ENCODE data around the gene UBXN7. TPM values are rescaled to one million over a fixed set of nuclear protein-coding genes. Genes with fewer than 3 reads are reported as not detected.
"Not testable (repeated sequence)": the region's sequence is repeated elsewhere in the genome, so short reads cannot be mapped to it uniquely, and the experiment has no call there.

UBXN7 gene
- total RNA-seq, 1 experiment from 2014 or later: 46.1 TPM

DNA sequence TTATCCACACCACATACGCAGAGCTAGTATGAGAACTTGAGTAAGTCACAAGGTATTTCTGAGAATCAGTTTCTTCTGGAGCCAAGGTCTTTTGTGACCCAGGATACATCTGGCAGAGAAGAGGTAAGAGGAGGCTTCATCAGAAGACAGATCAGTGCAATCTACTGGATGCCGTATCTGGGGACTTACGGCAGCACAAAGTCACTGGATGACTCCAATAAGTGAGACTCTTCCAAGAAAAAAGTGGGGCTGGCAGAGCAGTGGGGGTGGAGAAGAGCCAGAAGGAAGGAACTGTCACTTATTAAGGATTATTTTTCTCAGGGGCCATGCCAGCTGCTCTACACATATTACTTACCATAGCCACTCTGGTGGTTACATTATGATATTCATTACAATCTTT is 31.6 kb upstream of the UBXN7 start:
- H3K4me3 Mint-ChIP-seq (ENCODE audit: low read depth, unreplicated experiment): no peak overlapping the region
- no peaks in the 10 kb centered on the region for H3K9me3 Mint-ChIP-seq (ENCODE audit: low read depth, unreplicated experiment)
- CTCF ChIA-PET: interaction anchor here (0.6 kb wide), 1 partner anchor 184 kb away, joined by 3 read pairs; no protein-coding TSS in a partner anchor
- intact Hi-C loops (cut with micrococcal nuclease; ENCODE audit: unreplicated experiment): no loop called here
- BruUV-seq (replicated peaks): no TSS peak
- H3K4me1 Mint-ChIP-seq (ENCODE audit: low read depth, unreplicated experiment): no peaks in the 10 kb centered on the region
- H3K36me3 Mint-ChIP-seq (ENCODE audit: insufficient read depth, unreplicated experiment): peaks cover 19% of the 10 kb centered on the region
- DNase-seq: no peak
- no peaks in the 10 kb centered on the region for H3K27me3 Mint-ChIP-seq (ENCODE audit: unreplicated experiment)
- no peak overlapping the region for H3K27ac Mint-ChIP-seq (ENCODE audit: unreplicated experiment)
- TF ChIP-seq, protein P1, sequence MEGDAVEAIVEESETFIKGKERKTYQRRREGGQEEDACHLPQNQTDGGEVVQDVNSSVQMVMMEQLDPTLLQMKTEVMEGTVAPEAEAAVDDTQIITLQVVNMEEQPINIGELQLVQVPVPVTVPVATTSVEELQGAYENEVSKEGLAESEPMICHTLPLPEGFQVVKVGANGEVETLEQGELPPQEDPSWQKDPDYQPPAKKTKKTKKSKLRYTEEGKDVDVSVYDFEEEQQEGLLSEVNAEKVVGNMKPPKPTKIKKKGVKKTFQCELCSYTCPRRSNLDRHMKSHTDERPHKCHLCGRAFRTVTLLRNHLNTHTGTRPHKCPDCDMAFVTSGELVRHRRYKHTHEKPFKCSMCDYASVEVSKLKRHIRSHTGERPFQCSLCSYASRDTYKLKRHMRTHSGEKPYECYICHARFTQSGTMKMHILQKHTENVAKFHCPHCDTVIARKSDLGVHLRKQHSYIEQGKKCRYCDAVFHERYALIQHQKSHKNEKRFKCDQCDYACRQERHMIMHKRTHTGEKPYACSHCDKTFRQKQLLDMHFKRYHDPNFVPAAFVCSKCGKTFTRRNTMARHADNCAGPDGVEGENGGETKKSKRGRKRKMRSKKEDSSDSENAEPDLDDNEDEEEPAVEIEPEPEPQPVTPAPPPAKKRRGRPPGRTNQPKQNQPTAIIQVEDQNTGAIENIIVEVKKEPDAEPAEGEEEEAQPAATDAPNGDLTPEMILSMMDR (IDR thresholded peaks at IDR 0.05; ENCODE audit: unreplicated experiment): no peak

DNA sequence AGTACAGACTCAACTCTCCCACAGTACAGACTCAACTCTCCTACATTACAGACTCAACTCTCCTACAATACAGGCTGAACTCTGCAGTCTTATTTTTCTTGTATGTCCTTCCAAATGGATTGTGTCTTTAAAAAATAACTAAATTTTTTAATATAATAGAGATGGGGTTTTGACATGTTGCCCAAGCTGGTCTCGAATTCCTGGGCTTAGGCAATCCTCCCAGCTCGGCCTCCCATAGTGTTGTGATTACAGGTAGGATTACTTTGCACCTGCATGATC is 31.2 kb upstream of the UBXN7 start:
- TF ChIP-seq, protein P1 (IDR thresholded peaks at IDR 0.05; ENCODE audit: unreplicated experiment): no peak
- no peak for DNase-seq
- peaks cover 19% of the 10 kb centered on the region for H3K36me3 Mint-ChIP-seq (ENCODE audit: insufficient read depth, unreplicated experiment)
- H3K27ac Mint-ChIP-seq (ENCODE audit: unreplicated experiment): no peak overlapping the region
- intact Hi-C loops (cut with micrococcal nuclease; ENCODE audit: unreplicated experiment): no loop called here
- H3K4me3 Mint-ChIP-seq (ENCODE audit: low read depth, unreplicated experiment): no peak overlapping the region
- no peaks in the 10 kb centered on the region for H3K4me1 Mint-ChIP-seq (ENCODE audit: low read depth, unreplicated experiment)
- BruUV-seq (replicated peaks): no TSS peak
- H3K27me3 Mint-ChIP-seq (ENCODE audit: unreplicated experiment): no peaks in the 10 kb centered on the region
- CTCF ChIA-PET: no interaction called here
- no peaks in the 10 kb centered on the region for H3K9me3 Mint-ChIP-seq (ENCODE audit: low read depth, unreplicated experiment)

DNA sequence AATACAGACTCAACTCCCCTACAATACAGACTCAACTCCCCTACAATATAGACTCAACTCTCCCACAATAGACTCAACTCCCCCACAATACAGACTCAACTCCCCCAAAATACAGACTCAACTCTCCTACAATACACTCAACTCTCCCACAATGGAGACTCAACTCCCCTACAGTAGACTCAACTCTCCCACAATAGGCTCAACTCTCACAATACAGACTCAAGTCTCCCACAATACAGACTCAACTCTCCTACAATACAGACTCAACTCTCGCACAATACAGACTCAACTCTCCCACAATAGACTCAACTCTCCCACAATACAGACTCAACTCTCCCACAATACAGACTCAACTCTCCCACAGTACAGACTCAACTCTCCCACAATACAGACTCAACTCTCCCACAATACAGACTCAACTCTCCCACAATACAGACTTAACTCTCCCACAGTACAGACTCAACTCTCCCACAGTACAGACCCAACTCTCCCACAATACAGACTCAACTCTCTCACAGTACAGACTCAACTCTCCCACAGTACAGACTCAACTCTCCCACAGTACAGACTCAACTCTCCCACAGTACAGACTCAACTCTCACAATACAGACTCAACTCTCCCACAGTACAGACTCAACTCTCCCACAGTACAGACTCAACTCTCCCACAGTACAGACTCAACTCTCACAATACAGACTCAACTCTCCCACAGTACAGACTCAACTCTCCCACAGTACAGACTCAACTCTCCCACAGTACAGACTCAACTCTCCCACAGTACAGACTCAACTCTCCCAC is 30.7 kb upstream of the UBXN7 start:
- H3K9me3 Mint-ChIP-seq (ENCODE audit: low read depth, unreplicated experiment); CTCF ChIA-PET; BruUV-seq (replicated peaks); H3K27me3 Mint-ChIP-seq (ENCODE audit: unreplicated experiment); intact Hi-C loops (cut with micrococcal nuclease; ENCODE audit: unreplicated experiment); DNase-seq; H3K4me1 Mint-ChIP-seq (ENCODE audit: low read depth, unreplicated experiment); H3K4me3 Mint-ChIP-seq (ENCODE audit: low read depth, unreplicated experiment); H3K27ac Mint-ChIP-seq (ENCODE audit: unreplicated experiment): not testable (repeated sequence)
- peaks cover 14% of the 10 kb centered on the region for H3K36me3 Mint-ChIP-seq (ENCODE audit: insufficient read depth, unreplicated experiment)

DNA sequence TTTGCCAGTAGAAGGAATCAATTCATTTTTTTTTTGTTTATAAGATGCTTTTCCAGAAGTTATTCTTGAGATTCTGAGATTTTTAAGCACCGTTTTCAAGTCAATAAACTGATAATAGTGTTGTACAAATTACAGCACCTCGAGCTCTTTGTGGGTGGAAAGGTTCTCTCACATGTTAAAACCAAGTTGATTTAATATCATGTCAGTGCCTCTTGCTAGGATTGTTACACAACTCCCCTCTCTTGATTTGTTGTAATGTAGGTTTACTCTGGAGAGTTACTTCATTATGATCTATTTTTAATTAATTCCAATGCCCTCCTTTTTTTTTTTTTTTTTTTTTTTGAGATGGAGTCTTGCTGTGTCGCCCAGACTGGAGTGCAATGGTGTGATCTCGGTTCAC is 25.8 kb upstream of the UBXN7 start:
- H3K9me3 Mint-ChIP-seq (ENCODE audit: low read depth, unreplicated experiment): no peaks in the 10 kb centered on the region
- H3K4me3 Mint-ChIP-seq (ENCODE audit: low read depth, unreplicated experiment): no peak overlapping the region
- BruUV-seq (replicated peaks): no TSS peak
- no peak overlapping the region for H3K27ac Mint-ChIP-seq (ENCODE audit: unreplicated experiment)
- intact Hi-C loops (cut with micrococcal nuclease; ENCODE audit: unreplicated experiment): no loop called here
- H3K27me3 Mint-ChIP-seq (ENCODE audit: unreplicated experiment): no peaks in the 10 kb centered on the region
- no peaks in the 10 kb centered on the region for H3K36me3 Mint-ChIP-seq (ENCODE audit: insufficient read depth, unreplicated experiment)
- TF ChIP-seq, protein P1 (IDR thresholded peaks at IDR 0.05; ENCODE audit: unreplicated experiment): no peak
- CTCF ChIA-PET: interaction anchor here (0.7 kb wide), 1 partner anchor 685 kb away, joined by 5 read pairs; no protein-coding TSS in a partner anchor
- H3K4me1 Mint-ChIP-seq (ENCODE audit: low read depth, unreplicated experiment): no peaks in the 10 kb centered on the region
- DNase-seq: no peak

DNA sequence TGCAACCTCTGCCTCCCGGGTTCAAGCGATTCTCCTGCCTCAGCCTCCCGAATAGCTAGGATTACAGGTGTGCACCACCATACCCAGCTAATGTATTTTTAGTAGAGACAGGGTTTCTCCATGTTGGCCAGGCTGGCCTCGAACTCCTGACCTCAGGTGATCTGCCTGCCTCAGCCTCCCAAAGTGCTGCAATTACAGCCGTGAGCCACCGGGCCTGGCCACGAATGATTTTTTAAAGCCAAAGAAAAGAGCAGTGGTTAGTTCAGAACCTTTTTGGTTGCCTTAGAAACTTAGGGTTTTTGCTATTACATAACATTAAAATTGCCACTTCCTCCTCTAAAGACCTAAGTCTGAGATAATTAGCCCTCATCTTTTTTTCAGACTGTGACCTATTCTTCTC is 25.2 kb upstream of the UBXN7 start:
- H3K27me3 Mint-ChIP-seq (ENCODE audit: unreplicated experiment); H3K9me3 Mint-ChIP-seq (ENCODE audit: low read depth, unreplicated experiment); H3K36me3 Mint-ChIP-seq (ENCODE audit: insufficient read depth, unreplicated experiment); H3K4me3 Mint-ChIP-seq (ENCODE audit: low read depth, unreplicated experiment); intact Hi-C loops (cut with micrococcal nuclease; ENCODE audit: unreplicated experiment); DNase-seq; H3K4me1 Mint-ChIP-seq (ENCODE audit: low read depth, unreplicated experiment); H3K27ac Mint-ChIP-seq (ENCODE audit: unreplicated experiment); BruUV-seq (replicated peaks): not testable (repeated sequence)
- CTCF ChIA-PET: interaction anchor here (0.7 kb wide), 2 partner anchors 685 to 1500 kb away, joined by 5 to 8 read pairs; no protein-coding TSS in a partner anchor
